ENCODE measurements around the gene EEF2K.

The EEF2K gene

DNA sequence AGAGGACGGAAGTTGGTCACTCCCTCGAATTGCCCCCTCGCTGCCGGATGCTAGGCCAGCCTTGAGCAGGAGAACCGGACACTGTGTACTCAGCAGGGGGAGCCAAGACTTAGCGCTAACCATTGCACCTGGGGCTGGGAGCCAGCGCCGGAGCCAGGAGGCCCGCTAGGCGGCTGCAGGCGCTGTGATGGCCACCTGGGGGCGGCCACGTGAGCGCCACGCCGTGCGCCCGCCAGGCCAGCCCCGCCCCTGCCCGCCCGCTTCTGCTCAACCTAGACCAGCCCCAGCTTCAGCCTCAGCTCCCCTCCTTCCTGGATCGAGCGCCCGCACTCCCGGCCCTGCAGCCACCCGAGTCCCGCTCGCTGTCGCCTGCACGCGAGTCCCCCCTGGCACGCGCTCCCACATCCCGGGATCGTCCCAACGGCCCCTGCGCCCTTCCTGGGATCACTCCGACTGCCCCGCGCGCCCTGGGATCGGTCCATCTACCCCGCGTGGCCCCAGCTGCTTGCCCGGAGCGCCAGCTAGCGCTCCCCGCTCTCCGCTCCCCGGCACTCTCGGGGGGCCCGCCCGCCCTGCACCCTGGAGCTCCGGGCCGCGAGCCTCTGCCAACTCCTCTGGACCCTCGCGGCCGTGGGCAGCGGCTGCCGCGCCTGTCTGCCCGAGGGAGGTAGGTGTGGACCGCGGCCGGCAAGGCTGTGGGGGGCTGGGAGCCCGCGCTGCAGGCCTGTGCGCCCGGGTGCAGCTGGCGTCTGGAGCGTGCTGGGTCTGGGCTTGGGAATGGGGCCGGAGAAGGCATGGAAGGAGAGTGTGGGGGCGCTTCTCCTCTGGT is at the start of gene EEF2K:
Gene EEF2K (plus strand): TSS at position 266 of the 829 bp plus-strand sequence. CDS start 19,452 bp downstream, outside the sequence.
- H4K20me1 ChIP-seq (ENCODE audit: insufficient read depth, low read length, poor library complexity, severe bottlenecking) = peaks cover 25% of the 10 kb centered on the region
- peak within 1 kb of the TSS; percentile 92 for H3K9ac ChIP-seq (ENCODE audit: low read depth, low read length, poor library complexity, severe bottlenecking)
- no peaks in the 10 kb centered on the region for H3K9me2 ChIP-seq (replicated peaks; ENCODE audit: low read depth, low read length)
- H3F3A ChIP-seq (ENCODE audit: low read depth) = no peaks in the 10 kb centered on the region
- no peaks in the 10 kb centered on the region for H3K36me3 ChIP-seq (ENCODE audit: insufficient read depth, low read length)
- peaks cover 49% of the 10 kb centered on the region for H3K79me2 ChIP-seq (ENCODE audit: insufficient read depth, low read length)
- H3K4me2 ChIP-seq (ENCODE audit: low read depth, low read length, poor library complexity, severe bottlenecking) = peak within 1 kb of the TSS; percentile 79
- H3K4me1 ChIP-seq (ENCODE audit: insufficient read depth, low read length, poor library complexity, severe bottlenecking) = peaks cover 47% of the 10 kb centered on the region
- peak within 1 kb of the TSS; percentile 98 for H3K4me3 ChIP-seq (ENCODE audit: low read length, poor library complexity, severe bottlenecking)
- 0 out of 2 replicates have a peak, but pooled peaks cover 3% of the 10 kb centered on the region for H3K9me3 ChIP-seq (ENCODE audit: insufficient read depth, low read depth, low read length)
- H2AFZ ChIP-seq (ENCODE audit: low read length) = peak within 1 kb of the TSS; percentile 99
- no peak for TF ChIP-seq EZH2phosphoT487 (IDR thresholded peaks at IDR 0.05; ENCODE audit: borderline replicate concordance)
- TF ChIP-seq, protein P1, sequence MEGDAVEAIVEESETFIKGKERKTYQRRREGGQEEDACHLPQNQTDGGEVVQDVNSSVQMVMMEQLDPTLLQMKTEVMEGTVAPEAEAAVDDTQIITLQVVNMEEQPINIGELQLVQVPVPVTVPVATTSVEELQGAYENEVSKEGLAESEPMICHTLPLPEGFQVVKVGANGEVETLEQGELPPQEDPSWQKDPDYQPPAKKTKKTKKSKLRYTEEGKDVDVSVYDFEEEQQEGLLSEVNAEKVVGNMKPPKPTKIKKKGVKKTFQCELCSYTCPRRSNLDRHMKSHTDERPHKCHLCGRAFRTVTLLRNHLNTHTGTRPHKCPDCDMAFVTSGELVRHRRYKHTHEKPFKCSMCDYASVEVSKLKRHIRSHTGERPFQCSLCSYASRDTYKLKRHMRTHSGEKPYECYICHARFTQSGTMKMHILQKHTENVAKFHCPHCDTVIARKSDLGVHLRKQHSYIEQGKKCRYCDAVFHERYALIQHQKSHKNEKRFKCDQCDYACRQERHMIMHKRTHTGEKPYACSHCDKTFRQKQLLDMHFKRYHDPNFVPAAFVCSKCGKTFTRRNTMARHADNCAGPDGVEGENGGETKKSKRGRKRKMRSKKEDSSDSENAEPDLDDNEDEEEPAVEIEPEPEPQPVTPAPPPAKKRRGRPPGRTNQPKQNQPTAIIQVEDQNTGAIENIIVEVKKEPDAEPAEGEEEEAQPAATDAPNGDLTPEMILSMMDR (conservative IDR thresholded peaks at IDR 0.05; ENCODE audit: low read length) = peak; percentile 70
- H3K27me3 ChIP-seq (ENCODE audit: insufficient read depth, low read length, poor library complexity, severe bottlenecking) = no peaks in the 10 kb centered on the region

DNA sequence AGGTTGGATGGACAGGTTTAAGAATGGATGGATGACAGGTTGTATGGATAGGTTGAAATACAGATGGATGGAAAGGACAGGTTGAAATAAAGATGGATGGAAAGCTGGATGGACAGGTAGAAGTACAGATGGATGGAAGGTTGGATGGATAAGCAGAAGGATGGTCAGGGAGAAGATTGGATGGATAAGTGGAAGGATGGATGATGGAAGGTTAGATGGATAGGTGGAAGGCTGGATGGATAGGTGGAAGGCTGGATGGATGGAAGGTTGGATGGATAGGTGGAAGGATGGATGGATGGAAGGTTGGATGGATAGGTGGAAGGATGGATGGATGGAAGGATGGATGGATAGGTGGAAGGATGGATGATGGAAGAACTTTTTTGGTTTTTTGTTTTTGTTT is 44.7 kb upstream of the EEF2K start:
- Histone ChIP-seq H3K9ac (ENCODE audit: low read depth, low read length, poor library complexity, severe bottlenecking) (no peak overlapping the region), H3K4me1 (ENCODE audit: insufficient read depth, low read length, poor library complexity, severe bottlenecking) (no peaks in the 10 kb centered on the region), H3K36me3 (ENCODE audit: insufficient read depth, low read length) (no peaks in the 10 kb centered on the region), H3K9me3 (ENCODE audit: insufficient read depth, low read depth, low read length) (no peaks in the 10 kb centered on the region), H2AFZ (ENCODE audit: low read length) (no peak overlapping the region), H3K27me3 (ENCODE audit: insufficient read depth, low read length, poor library complexity, severe bottlenecking) (no peaks in the 10 kb centered on the region), H3K4me2 (ENCODE audit: low read depth, low read length, poor library complexity, severe bottlenecking) (no peak overlapping the region), H3K79me2 (ENCODE audit: insufficient read depth, low read length) (no peaks in the 10 kb centered on the region), H3K4me3 (ENCODE audit: low read length, poor library complexity, severe bottlenecking) (no peak overlapping the region), H3F3A (ENCODE audit: low read depth) (no peaks in the 10 kb centered on the region), H4K20me1 (ENCODE audit: insufficient read depth, low read length, poor library complexity, severe bottlenecking) (no peaks in the 10 kb centered on the region), H3K9me2 (replicated peaks; ENCODE audit: low read depth, low read length) (no peaks in the 10 kb centered on the region)
- TF ChIP-seq EZH2phosphoT487 (IDR thresholded peaks at IDR 0.05; ENCODE audit: borderline replicate concordance) = no peak
- TF ChIP-seq, protein P1 (conservative IDR thresholded peaks at IDR 0.05; ENCODE audit: low read length) = no peak

DNA sequence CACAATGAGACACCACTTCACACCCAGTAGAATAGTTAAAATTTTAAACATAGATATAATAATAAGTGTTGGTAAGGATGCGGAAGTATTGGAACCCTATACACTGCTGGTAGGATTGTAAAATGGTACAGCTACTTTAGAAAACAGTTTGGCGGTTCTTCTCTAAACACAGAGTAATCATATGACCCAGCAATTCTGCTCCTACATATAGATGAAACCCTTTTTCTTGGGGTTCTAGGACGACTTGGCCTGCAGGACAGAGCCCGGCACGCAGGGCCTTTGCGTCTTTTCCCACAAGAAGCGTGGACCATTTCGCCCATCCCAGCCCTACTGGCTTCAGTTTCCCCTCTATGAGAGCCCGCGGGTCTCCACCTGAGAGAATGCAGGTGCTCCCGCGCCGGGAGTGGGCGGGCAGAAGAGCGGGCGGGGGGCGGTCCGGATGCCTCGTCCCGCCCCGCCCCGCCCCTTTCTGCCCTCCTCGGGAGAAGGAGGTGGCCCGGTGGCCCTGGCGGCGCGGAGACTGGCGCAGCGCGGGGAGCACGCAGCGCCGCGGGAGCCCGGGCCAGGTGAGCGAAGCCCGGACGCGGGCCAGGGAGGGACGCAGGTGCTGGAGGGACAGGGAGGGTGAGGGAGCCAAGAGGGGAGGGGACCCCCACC is 44.0 kb upstream of the EEF2K start, which contains the start of gene SDR42E2:
Gene SDR42E2 (plus strand): TSS at position 508 of the 657 bp plus-strand sequence. CDS start 3,077 bp downstream, outside the sequence.
- Histone ChIP-seq H3K27me3 (ENCODE audit: insufficient read depth, low read length, poor library complexity, severe bottlenecking) (no peaks in the 10 kb centered on the region), H3K4me1 (ENCODE audit: insufficient read depth, low read length, poor library complexity, severe bottlenecking) (no peaks in the 10 kb centered on the region), H3F3A (ENCODE audit: low read depth) (no peaks in the 10 kb centered on the region), H3K4me2 (ENCODE audit: low read depth, low read length, poor library complexity, severe bottlenecking) (no peak within 1 kb of the TSS), H3K36me3 (ENCODE audit: insufficient read depth, low read length) (no peaks in the 10 kb centered on the region), H4K20me1 (ENCODE audit: insufficient read depth, low read length, poor library complexity, severe bottlenecking) (no peaks in the 10 kb centered on the region), H3K9ac (ENCODE audit: low read depth, low read length, poor library complexity, severe bottlenecking) (no peak within 1 kb of the TSS), H3K79me2 (ENCODE audit: insufficient read depth, low read length) (no peaks in the 10 kb centered on the region), H3K4me3 (ENCODE audit: low read length, poor library complexity, severe bottlenecking) (no peak within 1 kb of the TSS), H2AFZ (ENCODE audit: low read length) (no peak within 1 kb of the TSS), H3K9me3 (ENCODE audit: insufficient read depth, low read depth, low read length) (no peaks in the 10 kb centered on the region), H3K9me2 (replicated peaks; ENCODE audit: low read depth, low read length) (no peaks in the 10 kb centered on the region)
- TF ChIP-seq, protein P1 (conservative IDR thresholded peaks at IDR 0.05; ENCODE audit: low read length) = no peak
- TF ChIP-seq EZH2phosphoT487 (IDR thresholded peaks at IDR 0.05; ENCODE audit: borderline replicate concordance) = no peak
